GM23338 (cell line): Measurements from ENCODE around the gene COL8A1. TPM values are rescaled to one million over a fixed set of nuclear protein-coding genes. Genes with fewer than 3 reads are reported as not detected.

ENCODE experiments used
- ATAC-seq: fragments of 200-7000 bp; cut with Tn5 transposase; 3 replicates; pipeline ENCODE4 v1.9.1; 2020
- DNase-seq: peaks from one replicate; pipeline ENCODE4 v3.0.0-alpha.2; 2015; ENCODE audit warnings: low spot score
- H2AFZ ChIP-seq: fragments of 200-600 bp; sonication (generic); 2 replicates; pipeline ENCODE4 v1.8.0; 2016; ENCODE audit warnings: antibody characterized with exemption, mild to moderate bottlenecking, moderate library complexity
- H3F3A ChIP-seq: fragments of 200-600 bp; sonication (generic); replicated peaks from 2 replicates; pipeline ENCODE4 v1.8.0; 2017; ENCODE audit warnings: antibody characterized with exemption, mixed run types, low read depth
- H3K27ac ChIP-seq: fragments of 200-600 bp; sonication (generic); 2 replicates; pipeline ENCODE4 v1.6.1; 2016; ENCODE audit warnings: low read depth
- H3K27me3 ChIP-seq: fragments of 200-600 bp; sonication (generic); 2 replicates; pipeline ENCODE4 v1.8.0; 2016; ENCODE audit warnings: mild to moderate bottlenecking, mixed run types, moderate library complexity; ENCODE audit not compliant: insufficient read depth
- H3K36me3 ChIP-seq: fragments of 200-600 bp; sonication (generic); 2 replicates; pipeline ENCODE4 v1.8.0; 2016; ENCODE audit warnings: mild to moderate bottlenecking; ENCODE audit not compliant: insufficient read depth
- H3K4me1 ChIP-seq: fragments of 200-600 bp; sonication (generic); 2 replicates; pipeline ENCODE4 v1.8.0; 2016; ENCODE audit warnings: mild to moderate bottlenecking, moderate library complexity; ENCODE audit not compliant: insufficient read depth
- H3K4me2 ChIP-seq: fragments of 200-600 bp; sonication (generic); 2 replicates; pipeline ENCODE4 v1.7.1; 2017; ENCODE audit warnings: mixed run types
- H3K4me3 ChIP-seq: fragments of 200-600 bp; sonication (generic); 2 replicates; pipeline ENCODE4 v1.6.1; 2016; ENCODE audit warnings: mixed run types
- H3K79me2 ChIP-seq: fragments of 200-600 bp; sonication (generic); replicated peaks from 2 replicates; pipeline ENCODE4 v1.8.0; 2017; ENCODE audit warnings: mild to moderate bottlenecking; ENCODE audit not compliant: insufficient read depth
- H3K9me2 ChIP-seq: fragments of 200-600 bp; sonication (generic); 2 replicates; pipeline ENCODE4 v1.8.0; 2017; ENCODE audit not compliant: insufficient read depth
- H4K20me1 ChIP-seq: fragments of 200-600 bp; sonication (generic); replicated peaks from 2 replicates; pipeline ENCODE4 v1.8.0; 2017; ENCODE audit warnings: mild to moderate bottlenecking; ENCODE audit not compliant: insufficient read depth
- H3K27ac Mint-ChIP-seq: 2 replicates; pipeline ENCODE4 v1.8.0; 2020; ENCODE audit warnings: inconsistent platforms, mild to moderate bottlenecking, moderate library complexity, mixed read lengths
- H3K27me3 Mint-ChIP-seq: 3 replicates; pipeline ENCODE4 v1.8.0; 2022; ENCODE audit warnings: low read depth, mild to moderate bottlenecking, moderate library complexity, mixed read lengths, inconsistent platforms; ENCODE audit not compliant: insufficient read depth, poor library complexity
- H3K36me3 Mint-ChIP-seq: 3 replicates; pipeline ENCODE4 v1.8.0; 2021; ENCODE audit warnings: low read depth, mild to moderate bottlenecking, inconsistent platforms, moderate library complexity, mixed read lengths
- H3K4me1 Mint-ChIP-seq: 3 replicates; pipeline ENCODE4 v1.8.0; 2020; ENCODE audit warnings: mild to moderate bottlenecking, inconsistent platforms, mixed read lengths
- H3K4me3 Mint-ChIP-seq: 3 replicates; pipeline ENCODE4 v1.8.0; 2021; ENCODE audit warnings: moderate library complexity, mild to moderate bottlenecking, inconsistent platforms, mixed read lengths
- H3K9me3 Mint-ChIP-seq: 3 replicates; pipeline ENCODE4 v1.8.0; 2020; ENCODE audit warnings: moderate library complexity, mild to moderate bottlenecking, inconsistent platforms, mixed read lengths
- CREB1 ChIP-seq: fragments of 250-450 bp; sonication (Bioruptor Pico); IDR thresholded peaks from 2 replicates; pipeline ENCODE4 v1.5.0; 2020; ENCODE audit warnings: low read depth, mild to moderate bottlenecking, moderate library complexity
- CTCF ChIP-seq, 2 experiments: fragments of 200-600 bp in 1 of 2; sonication (generic) in 1 of 2; conservative IDR thresholded peaks; 2 replicates each; pipeline versions ENCODE4 v1.5.1 to v1.6.1; 2016 to 2017; ENCODE audit warnings: antibody characterized with exemption in 2 of 2, low read depth in 2 of 2, mild to moderate bottlenecking in 2 of 2, moderate library complexity in 1 of 2
- ETS1 ChIP-seq: IDR thresholded peaks from 2 replicates; pipeline ENCODE4 v1.6.1; 2016; ENCODE audit warnings: antibody characterized with exemption
- EZH2 ChIP-seq: fragments of 200-600 bp; sonication (generic); IDR thresholded peaks from one replicate; pipeline ENCODE4 v1.8.0; 2017; ENCODE audit warnings: antibody characterized with exemption, mild to moderate bottlenecking, low read depth; ENCODE audit not compliant: unreplicated experiment
- EZH2phosphoT487 ChIP-seq: fragments of 200-600 bp; sonication (generic); IDR thresholded peaks from one replicate; pipeline ENCODE4 v1.8.1; 2018; ENCODE audit warnings: antibody characterized with exemption; ENCODE audit not compliant: unreplicated experiment
- JUNB ChIP-seq: IDR thresholded peaks from one replicate; pipeline ENCODE4 v1.6.1; 2016; ENCODE audit warnings: antibody characterized with exemption; ENCODE audit not compliant: unreplicated experiment
- NANOG ChIP-seq: IDR thresholded peaks from 2 replicates; pipeline ENCODE4 v1.6.1; 2016; ENCODE audit warnings: antibody characterized with exemption, borderline replicate concordance
- POLR2AphosphoS5 ChIP-seq: IDR thresholded peaks from 2 replicates; pipeline ENCODE4 v1.6.1; 2016; ENCODE audit warnings: antibody characterized with exemption, low read depth
- STAT1 ChIP-seq: IDR thresholded peaks from one replicate; pipeline ENCODE4 v1.6.1; 2016; ENCODE audit warnings: antibody characterized with exemption; ENCODE audit not compliant: unreplicated experiment
- ZNF114 ChIP-seq: fragments of 250-450 bp; sonication (Bioruptor Pico); IDR thresholded peaks from 2 replicates; pipeline ENCODE4 v1.5.0; 2020; ENCODE audit warnings: mild to moderate bottlenecking, moderate library complexity
- ZNF331 ChIP-seq: fragments of 250-450 bp; sonication (Bioruptor Pico); IDR thresholded peaks from 2 replicates; pipeline ENCODE4 v1.5.0; 2020; ENCODE audit warnings: low read depth, mild to moderate bottlenecking, moderate library complexity
- ZNF462 ChIP-seq: fragments of 250-450 bp; sonication (Bioruptor Pico); IDR thresholded peaks from 2 replicates; pipeline ENCODE4 v1.5.0; 2020; ENCODE audit warnings: mild to moderate bottlenecking, moderate library complexity
- polyA plus RNA-seq: library from polyadenylated mRNA; unstranded; fragments of >200 nt; fragmentation: Nextera tagmentation; extraction: Ambion mirVana; gene quantifications from 2 replicates; pipeline ENCODE4 v1.2.1, GENCODE V29; 2016
- total RNA-seq: library from RNA; depleted of rRNA; stranded (reverse); fragments of >200 nt; shearing (Covaris generic); gene quantifications from 2 replicates; pipeline ENCODE4 v1.2.3, GENCODE V29; 2014
- TF ChIP-seq, protein P1 (sequence below): IDR thresholded peaks from one replicate; pipeline ENCODE4 v1.6.1; 2018; ENCODE audit warnings: antibody characterized with exemption; ENCODE audit not compliant: unreplicated experiment

Gene COL8A1
- total and polyA plus RNA-seq, 2 experiments from 2014 or later: 0.26 to 0.97 TPM

DNA sequence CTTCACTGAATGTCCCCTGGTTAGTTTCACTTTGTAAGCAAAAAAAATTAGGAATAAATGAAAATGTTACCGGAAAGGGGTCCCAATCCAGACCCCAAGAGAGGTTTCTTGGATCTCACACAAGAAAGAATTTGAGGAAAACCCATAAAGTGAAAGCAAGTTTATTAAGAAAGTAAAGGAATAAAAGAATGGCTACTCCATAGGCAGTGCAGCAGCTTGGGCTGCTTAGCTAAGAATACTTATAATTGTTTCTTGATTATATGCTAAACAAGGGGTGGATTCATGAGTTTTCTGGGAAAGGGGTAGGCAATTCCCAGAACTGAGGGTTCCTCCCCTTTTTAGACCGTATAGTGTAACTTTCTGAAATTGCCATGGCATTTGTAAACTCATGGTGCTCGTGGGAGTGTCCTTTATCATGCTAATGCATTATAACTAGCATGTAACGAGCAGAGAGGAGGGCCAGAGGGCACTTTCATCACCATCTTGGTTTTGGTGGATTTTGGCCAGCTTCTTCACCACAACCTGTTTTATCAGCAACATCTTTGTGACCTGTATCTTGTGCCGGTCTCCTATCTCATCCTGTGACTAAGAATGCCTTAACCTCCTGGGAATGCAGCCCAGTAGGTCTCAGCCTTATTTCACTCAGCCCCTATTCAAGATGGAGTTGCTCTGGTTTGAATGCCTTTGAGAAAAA is 138.3 kb downstream of the COL8A1 start (continued):
- TF ChIP-seq ZNF462 (CRISPR knock-in tag): no peak
- TF ChIP-seq EZH2: no peak
- no peak for TF ChIP-seq ZNF331
- TF ChIP-seq JUNB: no peak
- TF ChIP-seq CREB1: no peak

DNA sequence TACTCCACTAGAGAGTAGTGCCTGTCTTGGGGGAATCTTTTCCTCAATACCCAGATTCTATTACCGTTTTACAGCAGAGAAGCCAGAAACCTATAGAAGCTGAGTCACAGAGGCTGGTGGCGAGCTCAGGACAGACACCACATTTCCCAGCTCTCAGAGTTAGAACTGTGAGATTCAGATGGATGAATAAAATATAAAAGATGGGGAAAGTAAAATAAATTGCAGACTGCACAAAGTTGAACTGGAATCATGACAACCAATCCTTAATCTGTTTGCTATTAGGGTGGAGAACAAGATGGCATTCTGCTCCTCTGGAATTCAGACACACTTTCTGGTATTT is 138.8 kb downstream of the COL8A1 start:
- no peaks in the 10 kb centered on the region for H3K27me3 Mint-ChIP-seq
- H3K4me3 ChIP-seq: no peak overlapping the region
- H3K4me1 ChIP-seq: peaks cover 6% of the 10 kb centered on the region; the same call in 1 of the 2 replicates
- H3K4me1 Mint-ChIP-seq: peaks cover 6% of the 10 kb centered on the region; the same call in 2 of the 3 replicates
- no peak overlapping the region for H3K27ac ChIP-seq
- no peak overlapping the region for H3K4me2 ChIP-seq
- no peak overlapping the region for H3K4me3 Mint-ChIP-seq
- H3K36me3 ChIP-seq: no peaks in the 10 kb centered on the region
- no peaks in the 10 kb centered on the region for H4K20me1 ChIP-seq
- H3K9me3 Mint-ChIP-seq: no peaks in the 10 kb centered on the region
- H3F3A ChIP-seq: no peaks in the 10 kb centered on the region
- H2AFZ ChIP-seq: peak overlapping the region; percentile 24; the same call in 1 of the 2 replicates
- H3K79me2 ChIP-seq: no peaks in the 10 kb centered on the region
- H3K27ac Mint-ChIP-seq: no peak overlapping the region
- H3K27me3 ChIP-seq: no peaks in the 10 kb centered on the region
- ATAC-seq (no peak), DNase-seq (no peak)
- H3K9me2 ChIP-seq: peaks cover 12% of the 10 kb centered on the region
- H3K36me3 Mint-ChIP-seq: no peaks in the 10 kb centered on the region
- no peak for TF ChIP-seq POLR2AphosphoS5
- TF ChIP-seq JUNB: no peak
- no peak for TF ChIP-seq ZNF331
- TF ChIP-seq CTCF (conservative IDR thresholded peaks at IDR 0.05; ENCODE audit: low read depth in 2 of 2): no peak
- TF ChIP-seq STAT1: no peak
- no peak for TF ChIP-seq EZH2phosphoT487
- no peak for TF ChIP-seq ETS1
- TF ChIP-seq EZH2: no peak
- TF ChIP-seq ZNF114 (CRISPR knock-in tag): no peak
- TF ChIP-seq CREB1: no peak
- TF ChIP-seq, protein P1, sequence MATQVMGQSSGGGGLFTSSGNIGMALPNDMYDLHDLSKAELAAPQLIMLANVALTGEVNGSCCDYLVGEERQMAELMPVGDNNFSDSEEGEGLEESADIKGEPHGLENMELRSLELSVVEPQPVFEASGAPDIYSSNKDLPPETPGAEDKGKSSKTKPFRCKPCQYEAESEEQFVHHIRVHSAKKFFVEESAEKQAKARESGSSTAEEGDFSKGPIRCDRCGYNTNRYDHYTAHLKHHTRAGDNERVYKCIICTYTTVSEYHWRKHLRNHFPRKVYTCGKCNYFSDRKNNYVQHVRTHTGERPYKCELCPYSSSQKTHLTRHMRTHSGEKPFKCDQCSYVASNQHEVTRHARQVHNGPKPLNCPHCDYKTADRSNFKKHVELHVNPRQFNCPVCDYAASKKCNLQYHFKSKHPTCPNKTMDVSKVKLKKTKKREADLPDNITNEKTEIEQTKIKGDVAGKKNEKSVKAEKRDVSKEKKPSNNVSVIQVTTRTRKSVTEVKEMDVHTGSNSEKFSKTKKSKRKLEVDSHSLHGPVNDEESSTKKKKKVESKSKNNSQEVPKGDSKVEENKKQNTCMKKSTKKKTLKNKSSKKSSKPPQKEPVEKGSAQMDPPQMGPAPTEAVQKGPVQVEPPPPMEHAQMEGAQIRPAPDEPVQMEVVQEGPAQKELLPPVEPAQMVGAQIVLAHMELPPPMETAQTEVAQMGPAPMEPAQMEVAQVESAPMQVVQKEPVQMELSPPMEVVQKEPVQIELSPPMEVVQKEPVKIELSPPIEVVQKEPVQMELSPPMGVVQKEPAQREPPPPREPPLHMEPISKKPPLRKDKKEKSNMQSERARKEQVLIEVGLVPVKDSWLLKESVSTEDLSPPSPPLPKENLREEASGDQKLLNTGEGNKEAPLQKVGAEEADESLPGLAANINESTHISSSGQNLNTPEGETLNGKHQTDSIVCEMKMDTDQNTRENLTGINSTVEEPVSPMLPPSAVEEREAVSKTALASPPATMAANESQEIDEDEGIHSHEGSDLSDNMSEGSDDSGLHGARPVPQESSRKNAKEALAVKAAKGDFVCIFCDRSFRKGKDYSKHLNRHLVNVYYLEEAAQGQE: no peak
- TF ChIP-seq NANOG: no peak
